Measurements from ENCODE around the gene DCUN1D2.
"Not testable (repeated sequence)": the region's sequence is repeated elsewhere in the genome, so short reads cannot be mapped to it uniquely, and the experiment has no call there.

The DCUN1D2 gene

DNA sequence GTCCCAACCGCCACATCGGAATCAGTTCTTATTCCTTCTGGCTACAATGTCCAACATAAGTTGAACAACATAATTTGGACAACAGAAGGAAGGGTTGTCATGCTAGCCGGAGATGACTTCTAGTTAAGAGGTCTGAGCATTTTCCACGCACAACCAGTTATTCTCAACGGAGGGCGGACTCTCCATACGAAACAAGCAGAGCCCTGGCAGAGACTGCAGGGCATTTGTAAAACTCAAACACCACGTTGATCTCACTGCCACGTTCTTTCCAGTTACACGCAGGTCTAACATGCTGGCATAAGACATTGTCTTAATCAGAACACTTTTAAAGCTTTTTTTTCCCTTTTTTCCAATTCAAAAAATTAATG lies 38.3 kb upstream of the DCUN1D2 start:
- DNase-seq (ENCODE audit: extremely low read depth, low read depth): no peak
- TF ChIP-seq, protein P1, sequence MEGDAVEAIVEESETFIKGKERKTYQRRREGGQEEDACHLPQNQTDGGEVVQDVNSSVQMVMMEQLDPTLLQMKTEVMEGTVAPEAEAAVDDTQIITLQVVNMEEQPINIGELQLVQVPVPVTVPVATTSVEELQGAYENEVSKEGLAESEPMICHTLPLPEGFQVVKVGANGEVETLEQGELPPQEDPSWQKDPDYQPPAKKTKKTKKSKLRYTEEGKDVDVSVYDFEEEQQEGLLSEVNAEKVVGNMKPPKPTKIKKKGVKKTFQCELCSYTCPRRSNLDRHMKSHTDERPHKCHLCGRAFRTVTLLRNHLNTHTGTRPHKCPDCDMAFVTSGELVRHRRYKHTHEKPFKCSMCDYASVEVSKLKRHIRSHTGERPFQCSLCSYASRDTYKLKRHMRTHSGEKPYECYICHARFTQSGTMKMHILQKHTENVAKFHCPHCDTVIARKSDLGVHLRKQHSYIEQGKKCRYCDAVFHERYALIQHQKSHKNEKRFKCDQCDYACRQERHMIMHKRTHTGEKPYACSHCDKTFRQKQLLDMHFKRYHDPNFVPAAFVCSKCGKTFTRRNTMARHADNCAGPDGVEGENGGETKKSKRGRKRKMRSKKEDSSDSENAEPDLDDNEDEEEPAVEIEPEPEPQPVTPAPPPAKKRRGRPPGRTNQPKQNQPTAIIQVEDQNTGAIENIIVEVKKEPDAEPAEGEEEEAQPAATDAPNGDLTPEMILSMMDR (IDR thresholded peaks at IDR 0.05; ENCODE audit: low read depth, low read length): no peak

DNA sequence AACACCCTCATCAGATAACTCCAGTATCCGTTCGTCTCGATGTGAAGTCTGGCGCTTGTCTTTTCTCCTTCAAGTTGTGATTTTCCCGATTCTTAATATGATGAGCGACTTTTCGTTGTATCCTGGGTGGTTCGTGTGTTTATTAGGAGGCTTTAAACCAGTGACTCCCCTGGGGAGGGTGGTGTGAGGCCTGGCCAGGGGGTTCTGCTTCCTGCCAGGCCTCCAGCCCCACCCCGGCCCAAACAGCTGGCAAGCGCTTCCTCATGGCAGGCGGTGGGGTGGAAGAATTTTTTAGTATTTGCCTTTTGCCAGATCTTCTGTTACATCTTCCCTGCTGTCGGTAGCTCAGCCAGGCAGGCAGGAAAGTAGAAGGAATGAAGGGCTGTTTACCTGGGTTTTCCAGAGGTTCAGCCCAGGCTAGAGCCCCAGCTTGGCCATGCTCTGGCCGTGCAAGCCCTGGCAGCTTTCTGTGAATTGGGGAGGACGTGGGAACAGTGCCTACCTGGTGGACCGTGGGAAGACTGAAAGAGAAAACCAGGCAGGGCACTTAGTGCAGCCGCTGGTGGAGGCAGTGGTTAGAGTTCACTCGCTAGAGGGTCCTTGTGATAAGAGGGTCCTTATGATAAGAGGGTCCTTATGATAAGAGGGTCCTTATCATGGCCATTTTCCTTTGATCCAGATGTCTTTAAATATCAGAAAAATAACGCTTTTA lies 37.7 kb upstream of the DCUN1D2 start:
- TF ChIP-seq, protein P1 (IDR thresholded peaks at IDR 0.05; ENCODE audit: low read depth, low read length): no peak
- no peak for DNase-seq (ENCODE audit: extremely low read depth, low read depth)

DNA sequence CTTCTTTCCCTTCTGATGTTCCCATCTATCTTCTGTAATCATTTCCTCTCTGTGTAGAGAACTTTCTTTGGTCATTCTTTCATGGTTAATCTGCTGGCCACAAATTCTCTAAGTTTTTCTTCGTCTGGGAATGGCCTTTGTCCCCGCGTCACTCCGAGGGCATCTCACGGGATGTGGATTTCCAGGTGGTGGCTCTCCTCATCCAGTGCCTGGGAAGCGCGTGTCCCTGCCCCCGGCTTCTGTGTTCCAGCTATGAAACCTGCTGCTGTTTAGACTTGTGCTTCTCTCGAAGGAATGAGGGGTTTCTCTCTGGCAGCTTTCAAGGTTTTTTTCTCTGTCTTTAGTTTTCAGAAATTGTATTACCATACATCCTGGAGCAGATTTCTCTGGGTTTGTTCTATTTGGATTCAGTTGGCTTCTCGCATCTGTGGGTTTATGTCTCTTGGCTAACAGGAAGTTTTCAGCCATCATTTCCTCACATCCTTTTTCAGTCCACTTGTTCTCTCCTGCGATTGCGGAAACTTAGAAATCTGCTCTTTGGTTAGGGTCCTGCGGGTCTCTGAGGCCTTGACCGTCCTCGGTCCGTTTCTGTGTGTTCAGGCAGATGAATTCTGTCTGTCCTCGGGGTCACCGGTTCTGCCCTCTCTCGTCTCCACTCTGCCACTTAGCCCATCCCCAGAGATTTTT lies 36.9 kb upstream of the DCUN1D2 start:
- DNase-seq (ENCODE audit: extremely low read depth, low read depth): no peak
- TF ChIP-seq, protein P1 (IDR thresholded peaks at IDR 0.05; ENCODE audit: low read depth, low read length): no peak

DNA sequence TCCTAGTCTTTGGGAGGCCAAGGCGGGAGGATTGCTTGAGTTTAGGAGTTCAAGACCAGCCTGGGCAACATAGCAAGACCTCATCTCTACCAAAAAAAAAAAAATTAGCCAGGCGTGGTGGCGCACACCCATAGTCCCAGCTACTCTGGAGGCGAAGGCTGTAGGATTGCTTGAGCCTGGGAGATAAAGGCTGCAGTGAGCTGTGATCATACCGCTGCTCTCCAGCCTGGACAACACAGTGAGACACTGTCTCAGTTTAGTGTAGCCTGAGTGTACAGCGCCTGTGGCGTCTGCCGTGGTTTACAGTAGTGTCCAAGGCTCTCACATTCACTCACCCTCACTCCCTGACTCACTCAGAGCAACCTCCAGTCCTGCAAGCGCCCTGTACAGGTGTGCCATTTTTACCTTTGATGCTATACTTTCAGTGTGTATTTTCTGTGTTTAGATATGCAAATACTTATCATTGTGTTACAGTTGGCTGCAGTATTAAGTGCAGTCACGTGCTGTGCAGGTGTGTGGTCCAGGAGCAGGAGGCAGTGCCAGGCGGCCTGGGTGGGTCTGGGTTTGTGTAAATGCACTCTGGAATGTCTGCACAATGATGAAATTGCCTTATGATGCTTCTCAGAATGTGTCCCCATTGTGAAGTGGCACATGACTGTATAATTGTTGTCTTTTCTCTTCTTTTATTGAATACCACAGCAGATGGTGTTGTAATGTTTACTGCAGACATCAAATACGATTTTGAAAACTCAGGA lies 36.1 kb upstream of the DCUN1D2 start:
- DNase-seq (ENCODE audit: extremely low read depth, low read depth): no peak
- TF ChIP-seq, protein P1 (IDR thresholded peaks at IDR 0.05; ENCODE audit: low read depth, low read length): no peak

DNA sequence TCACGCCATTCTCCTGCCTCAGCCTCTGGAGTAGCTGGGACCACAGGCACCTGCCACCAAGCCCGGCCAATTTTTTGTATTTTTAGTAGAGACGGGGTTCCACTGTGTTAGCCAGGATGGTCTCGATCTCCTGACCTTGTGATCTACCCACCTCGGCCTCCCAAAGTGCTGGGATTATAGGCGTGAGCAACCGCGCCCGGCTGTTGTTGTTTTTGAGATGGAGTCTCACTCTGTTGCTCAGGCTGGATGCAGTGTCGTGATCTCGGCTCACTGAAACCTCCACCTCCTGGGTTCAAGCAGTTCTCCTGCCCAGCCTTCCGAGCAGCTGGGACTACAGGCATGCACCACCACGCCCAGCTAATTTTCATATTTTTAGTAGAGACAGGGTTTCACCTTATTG lies 31.9 kb upstream of the DCUN1D2 start:
- DNase-seq (ENCODE audit: extremely low read depth, low read depth): not testable (repeated sequence)

DNA sequence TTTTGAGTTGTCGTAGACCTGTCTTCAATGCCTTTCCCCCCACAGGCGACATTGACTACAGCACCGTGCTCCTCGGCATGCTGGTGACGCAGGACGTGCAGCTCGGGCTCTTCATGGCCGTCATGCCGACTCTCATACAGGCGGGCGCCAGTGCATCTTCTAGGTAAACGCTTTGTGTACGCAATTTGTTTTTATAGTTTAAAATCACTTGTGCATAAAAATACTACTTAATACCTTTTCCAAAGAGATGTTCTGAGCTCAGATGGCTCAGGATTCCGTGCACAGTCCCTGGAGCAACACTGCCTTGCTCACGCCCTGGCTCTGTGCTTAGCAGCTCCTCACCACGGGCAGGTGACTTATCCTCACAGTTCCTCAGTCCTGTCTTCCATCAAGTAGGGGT lies 30.1 kb upstream of the DCUN1D2 start:
- TF ChIP-seq, protein P1 (IDR thresholded peaks at IDR 0.05; ENCODE audit: low read depth, low read length): no peak
- DNase-seq (ENCODE audit: extremely low read depth, low read depth): no peak

DNA sequence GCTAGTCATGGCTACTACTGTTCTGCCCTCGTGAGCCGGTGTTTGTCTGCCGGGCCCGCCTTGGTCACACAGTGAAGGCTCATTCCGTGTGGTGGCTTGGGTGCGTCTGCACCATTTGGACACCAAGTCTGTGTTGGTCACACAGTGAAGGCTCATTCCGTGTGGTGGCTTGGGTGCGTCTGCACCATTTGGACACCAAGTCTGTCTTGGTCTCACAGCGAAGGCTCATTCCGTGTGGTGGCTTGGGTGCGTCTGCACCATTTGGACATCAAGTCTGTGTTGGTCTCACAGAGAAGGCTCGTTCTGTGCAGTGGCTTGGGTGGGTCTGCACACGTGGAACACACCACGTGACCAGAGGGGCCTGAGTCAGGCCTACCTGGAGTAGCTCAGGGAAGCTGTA lies 29.0 kb upstream of the DCUN1D2 start:
- TF ChIP-seq, protein P1 (IDR thresholded peaks at IDR 0.05; ENCODE audit: low read depth, low read length): no peak
- DNase-seq (ENCODE audit: extremely low read depth, low read depth): no peak

Data from AG09319 (cell line).